HCT116 (cell line): ENCODE measurements around the gene ECE2. TPM values are rescaled to one million over a fixed set of nuclear protein-coding genes. Genes with fewer than 3 reads are reported as not detected.

Experiments used
- ATAC-seq: fragments of 200-7000 bp; cut with Tn5 transposase; 2 replicates; pipeline ENCODE4 v1.9.1; 2020; ENCODE audit warnings: mild to moderate bottlenecking, moderate library complexity
- BruUV-seq: library from RNA; stranded (reverse); fragments of 400-500 nt; replicated peaks from 2 replicates; lab custom pipeline; 2021; lab: Mats Ljungman, UMichigan
- CTCF ChIA-PET: fragments of 300-600 bp; sonication (Branson Sonifier 250); formaldehyde crosslinking; loops from one replicate; lab custom pipeline; 2021; ENCODE audit warnings: antibody characterized with exemption; lab: Charles Lee
- POLR2A ChIA-PET: fragments of 300-600, 350-600 bp; sonication (Branson Sonifier 250); formaldehyde crosslinking; loops from one replicate; lab custom pipeline; 2021; ENCODE audit warnings: antibody characterized with exemption; lab: Charles Lee
- RAD21 ChIA-PET, 2 experiments: fragments of 300-600 bp; sonication (Branson Sonifier 250); formaldehyde crosslinking; loops; one replicate each; lab custom pipeline; 2023; ENCODE audit warnings: low total read pairs in 2 of 2; ENCODE audit not compliant: uncharacterized antibody in 2 of 2, unreplicated experiment in 2 of 2, low non-redundant PET in 1 of 2; lab: Charles Lee
- DNase-seq: peaks from one replicate; pipeline ENCODE4 v3.0.0-alpha.2; 2010; ENCODE audit warnings: low read depth, low spot score
- H2AFZ ChIP-seq: fragments of 200-600 bp; shearing (Covaris generic), sonication (generic); 2 replicates; pipeline ENCODE4 v1.6.1; 2017; ENCODE audit warnings: low read depth, mixed run types, mixed read lengths, antibody characterized with exemption, low read length; ENCODE audit not compliant: poor library complexity, severe bottlenecking
- H3K27ac ChIP-seq: 2 replicates; pipeline ENCODE4 v1.5.1; 2012; ENCODE audit warnings: low read depth, low read length
- H3K27me3 ChIP-seq: fragments of 200-600 bp; sonication (generic); 2 replicates; pipeline ENCODE4 v1.6.1; 2016; ENCODE audit warnings: mixed run types, low read length, mixed read lengths; ENCODE audit not compliant: insufficient read depth
- H3K36me3 ChIP-seq, 2 experiments: fragments of 200-500 bp in 1 of 2; fragments of 200-600 bp in 1 of 2; sonication (Bioruptor generic) in 1 of 2; sonication (generic) in 1 of 2; 2 replicates each; pipeline versions ENCODE4 v1.5.1 to v1.6.1; 2014 to 2016; ENCODE audit warnings: low read length in 2 of 2, inconsistent platforms in 1 of 2, mixed read lengths in 1 of 2, mixed run types in 1 of 2; ENCODE audit not compliant: insufficient read depth in 2 of 2, control insufficient read depth in 1 of 2
- H3K4me1 ChIP-seq, 2 experiments: fragments of 200-600 bp in 1 of 2; sonication (generic) in 1 of 2; 2 replicates each; pipeline versions ENCODE4 v1.5.1 to v1.6.1; 2012 to 2017; ENCODE audit warnings: low read length in 2 of 2, inconsistent platforms in 1 of 2, mild to moderate bottlenecking in 1 of 2, mixed read lengths in 1 of 2, mixed run types in 1 of 2, moderate library complexity in 1 of 2; ENCODE audit not compliant: insufficient read depth in 2 of 2, control insufficient read depth in 1 of 2
- H3K4me2 ChIP-seq: fragments of 200-600 bp; sonication (generic); 2 replicates; pipeline ENCODE4 v1.6.1; 2017; ENCODE audit warnings: mixed run types, low read length, mixed read lengths
- H3K4me3 ChIP-seq, 2 experiments: fragments of 200-600 bp in 1 of 2; sonication (generic) in 1 of 2; replicated peaks in 1 of 2; 2 replicates each; pipeline ENCODE4 v1.5.1; 2011 to 2016; ENCODE audit warnings: low read length in 2 of 2, control low read depth in 1 of 2, low read depth in 1 of 2, mild to moderate bottlenecking in 1 of 2, mixed read lengths in 1 of 2, mixed run types in 1 of 2
- H3K79me2 ChIP-seq: fragments of 200-600 bp; sonication (generic); 2 replicates; pipeline ENCODE4 v1.6.1; 2017; ENCODE audit warnings: mild to moderate bottlenecking, mixed run types, low read length, moderate library complexity, mixed read lengths; ENCODE audit not compliant: insufficient read depth
- H3K9ac ChIP-seq: fragments of 200-600 bp; sonication (generic); 2 replicates; pipeline ENCODE4 v1.6.1; 2016; ENCODE audit warnings: low read length, mixed read lengths
- H3K9me2 ChIP-seq: fragments of 200-600 bp; sonication (generic), shearing (Covaris generic); 2 replicates; pipeline ENCODE4 v1.6.1; 2017; ENCODE audit warnings: mixed run types, mild to moderate bottlenecking, moderate library complexity; ENCODE audit not compliant: insufficient read depth
- H3K9me3 ChIP-seq, 2 experiments: fragments of 200-500 bp in 1 of 2; fragments of 200-600 bp in 1 of 2; sonication (Bioruptor generic) in 1 of 2; sonication (generic) in 1 of 2; 2 replicates each; pipeline ENCODE4 v1.6.1; 2014 to 2017; ENCODE audit warnings: low read length in 2 of 2, mixed read lengths in 2 of 2, inconsistent platforms in 1 of 2, low read depth in 1 of 2, mild to moderate bottlenecking in 1 of 2, mixed run types in 1 of 2, moderate library complexity in 1 of 2; ENCODE audit not compliant: control insufficient read depth in 1 of 2, insufficient read depth in 1 of 2
- H4K20me1 ChIP-seq: fragments of 200-600 bp; sonication (generic), shearing (Covaris generic); 2 replicates; pipeline ENCODE4 v1.6.1; 2017; ENCODE audit warnings: mixed run types, mild to moderate bottlenecking, moderate library complexity; ENCODE audit not compliant: insufficient read depth
- CTCF ChIP-seq, 3 experiments: fragments of 200-600 bp in 1 of 3; sonication (generic) in 1 of 3; IDR thresholded peaks in 2 of 3; conservative IDR thresholded peaks in 1 of 3; 2 replicates each; pipeline ENCODE4 v1.5.1; 2012 to 2017; ENCODE audit warnings: low read depth in 2 of 3, low read length in 2 of 3, antibody characterized with exemption in 1 of 3, borderline replicate concordance in 1 of 3, control low read depth in 1 of 3, mild to moderate bottlenecking in 1 of 3, mixed read lengths in 1 of 3, mixed run types in 1 of 3, moderate library complexity in 1 of 3; ENCODE audit not compliant: insufficient read depth in 1 of 3
- JUND ChIP-seq: IDR thresholded peaks from 2 replicates; pipeline ENCODE4 v1.6.1; 2012
- MAX ChIP-seq: IDR thresholded peaks from 2 replicates; pipeline ENCODE4 v1.6.1; 2012
- POLR2A ChIP-seq: IDR thresholded peaks from 2 replicates; pipeline ENCODE4 v1.7.0; 2011; ENCODE audit warnings: borderline replicate concordance; ENCODE audit not compliant: insufficient read depth, insufficient read length; ENCODE audit errors: extremely low read depth
- YY1 ChIP-seq: IDR thresholded peaks from 2 replicates; pipeline ENCODE4 v1.6.1; 2011; ENCODE audit warnings: low read length, low read depth, moderate library complexity, mild to moderate bottlenecking; ENCODE audit not compliant: insufficient replicate concordance; ENCODE audit errors: extremely low read depth
- ZBTB33 ChIP-seq: IDR thresholded peaks from 2 replicates; pipeline ENCODE4 v1.6.1; 2011; ENCODE audit warnings: mild to moderate bottlenecking, low read length, moderate library complexity; ENCODE audit not compliant: insufficient replicate concordance; ENCODE audit errors: extremely low read depth
- ZNF274 ChIP-seq: fragments of 200-500 bp; sonication (Bioruptor generic); IDR thresholded peaks from 2 replicates; pipeline ENCODE4 v1.6.1; 2014; ENCODE audit warnings: mild to moderate bottlenecking, low read depth, low read length, inconsistent platforms
- intact Hi-C: fragments of 100-400 bp; cut with micrococcal nuclease; formaldehyde crosslinking; loops from 2 replicates; pipeline ENCODE4 v1.10.0; 2022
- total RNA-seq: library from RNA; stranded (reverse); gene quantifications from one replicate; pipeline ENCODE4 v1.2.1, GENCODE V29; 2021; ENCODE audit not compliant: unreplicated experiment
- TF ChIP-seq, protein P1 (sequence below): IDR thresholded peaks from 2 replicates; pipeline ENCODE4 v1.6.1; 2012; ENCODE audit warnings: low read depth

The ECE2 gene
- total RNA-seq, 1 experiment from 2014 or later, result not detected

- no peaks in the 10 kb centered on the region for H3K79me2 ChIP-seq
- no peak overlapping the region for H3K4me2 ChIP-seq
- peaks cover 11% of the 10 kb centered on the region in 2 experiments; a peak in 3 of 4 replicates for H3K36me3 ChIP-seq
- H2AFZ ChIP-seq, result no peak overlapping the region
- ATAC-seq (no peak), DNase-seq (no peak)
- H3K9ac ChIP-seq, result no peak overlapping the region
- H3K27me3 ChIP-seq, result no peaks in the 10 kb centered on the region
- no peaks in the 10 kb centered on the region for H3K9me2 ChIP-seq
- ChIA-PET RAD21 (no interaction called here), CTCF (interaction anchor here (2.3 kb wide), 1 partner anchor 11 kb away, joined by 9 read pairs; no protein-coding TSS in a partner anchor), POLR2A (interaction anchor here (1.0 to 1.2 kb wide), 2 partner anchors 8 to 11 kb away, joined by 3 to 4 read pairs; no protein-coding TSS in a partner anchor)
- no peaks in the 10 kb centered on the region for H3K9me3 ChIP-seq
- H3K4me3 ChIP-seq, result no peak overlapping the region
- TF ChIP-seq YY1 (no peak), POLR2A (no peak), CTCF (IDR thresholded peaks at IDR 0.05 in 2 of 3, conservative IDR thresholded peaks at IDR 0.05 in 1 of 3; ENCODE audit: borderline replicate concordance in 1 of 3, insufficient read depth in 1 of 3, low read depth in 2 of 3, low read length in 2 of 3) (no peak), ZNF274 (no peak), JUND (no peak), MAX (no peak), ZBTB33 (no peak)
- TF ChIP-seq, protein P1, sequence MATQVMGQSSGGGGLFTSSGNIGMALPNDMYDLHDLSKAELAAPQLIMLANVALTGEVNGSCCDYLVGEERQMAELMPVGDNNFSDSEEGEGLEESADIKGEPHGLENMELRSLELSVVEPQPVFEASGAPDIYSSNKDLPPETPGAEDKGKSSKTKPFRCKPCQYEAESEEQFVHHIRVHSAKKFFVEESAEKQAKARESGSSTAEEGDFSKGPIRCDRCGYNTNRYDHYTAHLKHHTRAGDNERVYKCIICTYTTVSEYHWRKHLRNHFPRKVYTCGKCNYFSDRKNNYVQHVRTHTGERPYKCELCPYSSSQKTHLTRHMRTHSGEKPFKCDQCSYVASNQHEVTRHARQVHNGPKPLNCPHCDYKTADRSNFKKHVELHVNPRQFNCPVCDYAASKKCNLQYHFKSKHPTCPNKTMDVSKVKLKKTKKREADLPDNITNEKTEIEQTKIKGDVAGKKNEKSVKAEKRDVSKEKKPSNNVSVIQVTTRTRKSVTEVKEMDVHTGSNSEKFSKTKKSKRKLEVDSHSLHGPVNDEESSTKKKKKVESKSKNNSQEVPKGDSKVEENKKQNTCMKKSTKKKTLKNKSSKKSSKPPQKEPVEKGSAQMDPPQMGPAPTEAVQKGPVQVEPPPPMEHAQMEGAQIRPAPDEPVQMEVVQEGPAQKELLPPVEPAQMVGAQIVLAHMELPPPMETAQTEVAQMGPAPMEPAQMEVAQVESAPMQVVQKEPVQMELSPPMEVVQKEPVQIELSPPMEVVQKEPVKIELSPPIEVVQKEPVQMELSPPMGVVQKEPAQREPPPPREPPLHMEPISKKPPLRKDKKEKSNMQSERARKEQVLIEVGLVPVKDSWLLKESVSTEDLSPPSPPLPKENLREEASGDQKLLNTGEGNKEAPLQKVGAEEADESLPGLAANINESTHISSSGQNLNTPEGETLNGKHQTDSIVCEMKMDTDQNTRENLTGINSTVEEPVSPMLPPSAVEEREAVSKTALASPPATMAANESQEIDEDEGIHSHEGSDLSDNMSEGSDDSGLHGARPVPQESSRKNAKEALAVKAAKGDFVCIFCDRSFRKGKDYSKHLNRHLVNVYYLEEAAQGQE, result no peak
- peaks cover 12 to 17% of the 10 kb centered on the region in 2 experiments for H3K4me1 ChIP-seq
- no TSS peak for BruUV-seq
- H3K27ac ChIP-seq, result no peak overlapping the region
- intact Hi-C loops, result no loop called here
- no peaks in the 10 kb centered on the region for H4K20me1 ChIP-seq
Observed at GRCh38 chr3:184238246-184238818, 37.5 kb upstream of the ECE2 start.
